ENCODE data around the gene DDX17.

The DDX17 gene

DNA sequence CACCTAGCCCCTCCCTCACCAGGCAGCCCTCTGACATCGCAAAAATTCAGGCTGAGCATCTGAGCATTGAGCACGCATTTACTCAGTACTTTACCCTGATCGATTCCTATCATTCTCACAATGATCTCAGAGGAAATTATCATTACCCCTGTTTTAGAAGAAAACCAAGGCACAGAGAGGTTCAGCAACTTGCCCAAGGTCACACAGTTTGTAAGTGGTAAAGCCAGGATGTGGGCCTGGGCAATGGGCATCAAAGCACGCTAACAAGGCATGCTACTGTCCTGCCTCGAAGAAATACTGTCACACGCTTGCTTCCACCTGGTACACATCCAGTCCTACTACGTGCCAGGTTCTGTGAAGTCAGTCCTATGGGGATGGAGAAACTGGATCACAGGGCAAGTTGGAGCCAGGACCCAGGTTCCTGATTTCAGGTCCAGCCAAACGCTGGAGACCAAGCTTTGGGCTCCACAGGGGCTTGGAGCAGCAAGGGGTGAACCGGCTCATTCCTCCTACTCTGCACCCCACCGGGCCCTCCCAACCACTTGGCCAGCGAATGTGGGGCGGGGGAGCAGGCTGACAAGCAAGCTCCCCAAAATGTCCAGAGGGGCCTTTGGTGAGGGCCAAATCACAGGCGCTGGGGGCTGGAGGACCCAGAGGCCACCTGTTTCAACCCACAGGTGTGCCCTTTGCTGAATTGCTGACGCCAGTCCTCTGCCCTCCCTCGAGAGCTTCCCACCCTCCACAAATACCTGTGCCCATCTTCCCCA lies 69.3 kb downstream of the DDX17 start:
- TF ChIP-seq, protein P1, sequence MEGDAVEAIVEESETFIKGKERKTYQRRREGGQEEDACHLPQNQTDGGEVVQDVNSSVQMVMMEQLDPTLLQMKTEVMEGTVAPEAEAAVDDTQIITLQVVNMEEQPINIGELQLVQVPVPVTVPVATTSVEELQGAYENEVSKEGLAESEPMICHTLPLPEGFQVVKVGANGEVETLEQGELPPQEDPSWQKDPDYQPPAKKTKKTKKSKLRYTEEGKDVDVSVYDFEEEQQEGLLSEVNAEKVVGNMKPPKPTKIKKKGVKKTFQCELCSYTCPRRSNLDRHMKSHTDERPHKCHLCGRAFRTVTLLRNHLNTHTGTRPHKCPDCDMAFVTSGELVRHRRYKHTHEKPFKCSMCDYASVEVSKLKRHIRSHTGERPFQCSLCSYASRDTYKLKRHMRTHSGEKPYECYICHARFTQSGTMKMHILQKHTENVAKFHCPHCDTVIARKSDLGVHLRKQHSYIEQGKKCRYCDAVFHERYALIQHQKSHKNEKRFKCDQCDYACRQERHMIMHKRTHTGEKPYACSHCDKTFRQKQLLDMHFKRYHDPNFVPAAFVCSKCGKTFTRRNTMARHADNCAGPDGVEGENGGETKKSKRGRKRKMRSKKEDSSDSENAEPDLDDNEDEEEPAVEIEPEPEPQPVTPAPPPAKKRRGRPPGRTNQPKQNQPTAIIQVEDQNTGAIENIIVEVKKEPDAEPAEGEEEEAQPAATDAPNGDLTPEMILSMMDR (IDR thresholded peaks at IDR 0.05; ENCODE audit: extremely low read depth, insufficient read depth, missing control alignments) = no peak
- in situ Hi-C loops (cut with MboI; ENCODE audit: low pct_unique_long_range_greater_than_20kb, low sequenced_read_pairs, unreplicated experiment) = no loop called here
- DNase-seq (ENCODE audit: low spot score) = no peak

DNA sequence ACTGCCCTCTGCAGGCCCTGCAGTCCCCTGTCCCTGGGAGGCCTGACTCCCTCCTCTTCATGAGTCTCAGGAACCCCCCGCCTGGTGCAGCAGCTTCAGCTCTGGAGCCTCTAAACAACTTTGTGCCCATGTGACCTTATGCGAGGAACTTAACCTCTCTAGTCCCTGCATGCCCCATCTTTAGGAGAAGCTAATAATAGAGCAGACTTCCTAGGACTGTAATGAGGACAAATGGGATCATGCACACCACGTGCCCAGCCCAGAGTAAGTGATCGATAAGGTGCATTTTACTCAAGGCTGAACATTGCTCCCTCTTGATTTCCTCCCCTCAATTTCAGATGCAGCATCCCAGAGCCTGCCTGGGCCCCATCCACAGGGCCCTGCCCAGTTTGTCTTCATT lies 70.1 kb downstream of the DDX17 start:
- DNase-seq (ENCODE audit: low spot score) = no peak
- in situ Hi-C loops (cut with MboI; ENCODE audit: low pct_unique_long_range_greater_than_20kb, low sequenced_read_pairs, unreplicated experiment) = no loop called here
- TF ChIP-seq, protein P1 (IDR thresholded peaks at IDR 0.05; ENCODE audit: extremely low read depth, insufficient read depth, missing control alignments) = no peak

DNA sequence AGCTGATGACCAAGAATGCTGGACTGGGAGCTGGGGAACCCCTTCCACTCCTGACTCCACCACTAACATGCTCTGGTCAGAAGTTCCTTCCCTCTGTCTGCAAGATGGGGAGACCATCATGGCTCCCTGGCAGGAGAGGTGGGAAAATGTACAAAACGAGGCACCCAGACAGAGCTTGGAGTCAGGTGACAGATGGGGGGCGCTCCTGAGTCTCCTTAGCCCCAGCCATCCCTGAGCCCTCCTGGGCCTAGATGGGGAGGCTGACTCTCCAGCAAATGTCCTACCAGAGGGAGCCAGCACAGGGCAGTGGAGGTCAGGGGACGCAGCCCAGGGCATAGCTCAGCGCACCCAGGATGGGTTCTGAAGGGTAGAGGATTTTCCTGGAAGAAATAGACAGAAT lies 71.1 kb downstream of the DDX17 start:
- in situ Hi-C loops (cut with MboI; ENCODE audit: low pct_unique_long_range_greater_than_20kb, low sequenced_read_pairs, unreplicated experiment) = no loop called here
- TF ChIP-seq, protein P1 (IDR thresholded peaks at IDR 0.05; ENCODE audit: extremely low read depth, insufficient read depth, missing control alignments) = no peak
- DNase-seq (ENCODE audit: low spot score) = no peak

DNA sequence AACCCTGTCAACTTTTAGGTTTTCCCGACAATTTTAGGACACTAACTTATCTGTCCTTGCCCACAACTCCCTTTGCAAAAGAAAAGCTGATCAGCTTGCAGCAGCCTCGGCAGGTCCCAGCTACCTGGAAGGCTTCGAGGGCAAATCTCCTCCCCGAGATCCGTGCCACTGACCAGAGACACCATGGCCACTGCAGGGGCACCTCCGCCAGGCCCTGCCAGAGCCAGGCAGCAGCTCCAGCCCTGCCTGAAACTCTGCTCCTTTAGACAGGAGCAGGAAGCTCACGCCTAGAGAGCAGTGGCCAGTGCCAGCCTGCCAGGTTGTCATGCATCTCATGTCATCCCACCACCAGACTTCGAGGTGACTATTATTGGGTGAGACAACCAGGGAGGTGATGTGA lies 72.2 kb downstream of the DDX17 start:
- in situ Hi-C loops (cut with MboI; ENCODE audit: low pct_unique_long_range_greater_than_20kb, low sequenced_read_pairs, unreplicated experiment) = no loop called here
- no peak for DNase-seq (ENCODE audit: low spot score)
- TF ChIP-seq, protein P1 (IDR thresholded peaks at IDR 0.05; ENCODE audit: extremely low read depth, insufficient read depth, missing control alignments) = no peak
